ENCODE measurements around the gene GALNT16.

DNA sequence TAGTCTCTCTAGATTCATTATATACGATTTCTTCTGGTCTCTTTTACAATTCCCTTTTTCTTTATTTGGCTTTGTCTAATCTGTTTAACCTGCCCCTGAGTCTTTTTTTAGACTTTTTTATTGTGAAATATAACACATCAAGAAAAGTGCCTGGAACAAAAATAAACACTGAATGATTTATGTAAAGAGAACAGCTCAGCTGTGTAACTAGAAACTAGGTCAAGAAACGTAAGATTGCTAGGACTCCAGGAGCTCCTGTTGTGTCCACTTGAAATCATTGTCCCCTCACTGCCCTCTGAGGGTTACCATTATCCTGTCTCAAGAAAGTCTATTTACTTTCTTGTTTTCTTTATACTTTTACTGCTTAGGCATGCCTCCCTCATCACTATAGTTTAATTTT is 45.6 kb upstream of the GALNT16 start:
- TF ChIP-seq, protein P1, sequence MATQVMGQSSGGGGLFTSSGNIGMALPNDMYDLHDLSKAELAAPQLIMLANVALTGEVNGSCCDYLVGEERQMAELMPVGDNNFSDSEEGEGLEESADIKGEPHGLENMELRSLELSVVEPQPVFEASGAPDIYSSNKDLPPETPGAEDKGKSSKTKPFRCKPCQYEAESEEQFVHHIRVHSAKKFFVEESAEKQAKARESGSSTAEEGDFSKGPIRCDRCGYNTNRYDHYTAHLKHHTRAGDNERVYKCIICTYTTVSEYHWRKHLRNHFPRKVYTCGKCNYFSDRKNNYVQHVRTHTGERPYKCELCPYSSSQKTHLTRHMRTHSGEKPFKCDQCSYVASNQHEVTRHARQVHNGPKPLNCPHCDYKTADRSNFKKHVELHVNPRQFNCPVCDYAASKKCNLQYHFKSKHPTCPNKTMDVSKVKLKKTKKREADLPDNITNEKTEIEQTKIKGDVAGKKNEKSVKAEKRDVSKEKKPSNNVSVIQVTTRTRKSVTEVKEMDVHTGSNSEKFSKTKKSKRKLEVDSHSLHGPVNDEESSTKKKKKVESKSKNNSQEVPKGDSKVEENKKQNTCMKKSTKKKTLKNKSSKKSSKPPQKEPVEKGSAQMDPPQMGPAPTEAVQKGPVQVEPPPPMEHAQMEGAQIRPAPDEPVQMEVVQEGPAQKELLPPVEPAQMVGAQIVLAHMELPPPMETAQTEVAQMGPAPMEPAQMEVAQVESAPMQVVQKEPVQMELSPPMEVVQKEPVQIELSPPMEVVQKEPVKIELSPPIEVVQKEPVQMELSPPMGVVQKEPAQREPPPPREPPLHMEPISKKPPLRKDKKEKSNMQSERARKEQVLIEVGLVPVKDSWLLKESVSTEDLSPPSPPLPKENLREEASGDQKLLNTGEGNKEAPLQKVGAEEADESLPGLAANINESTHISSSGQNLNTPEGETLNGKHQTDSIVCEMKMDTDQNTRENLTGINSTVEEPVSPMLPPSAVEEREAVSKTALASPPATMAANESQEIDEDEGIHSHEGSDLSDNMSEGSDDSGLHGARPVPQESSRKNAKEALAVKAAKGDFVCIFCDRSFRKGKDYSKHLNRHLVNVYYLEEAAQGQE (IDR thresholded peaks at IDR 0.05; ENCODE audit: insufficient read depth in 1 of 2, low read depth in 2 of 2, low read length in 2 of 2), result no peak
- TF ChIP-seq SIN3A (IDR thresholded peaks at IDR 0.05; ENCODE audit: borderline replicate concordance, insufficient read depth, low read length) (no peak), POLR2AphosphoS5 (IDR thresholded peaks at IDR 0.05; ENCODE audit: low read depth, low read length) (no peak), TAF1 (IDR thresholded peaks at IDR 0.05; ENCODE audit: borderline replicate concordance, insufficient read depth, low read length) (no peak), FOXP2 (optimal IDR thresholded peaks at IDR 0.05; ENCODE audit: borderline replicate concordance, extremely low read depth, extremely low read length, insufficient read depth) (no peak)

Measured in PFSK-1 (cell line).